H9 (cell line): ENCODE results near the gene GP2. TPM values are rescaled to one million over a fixed set of nuclear protein-coding genes. Genes with fewer than 3 reads are reported as not detected.

ENCODE experiments used
- DNase-seq: peaks from one replicate; pipeline ENCODE4 v3.0.0-alpha.2; 2017
- H2AFZ ChIP-seq: one replicate; pipeline ENCODE4 v1.6.1; 2013; ENCODE audit warnings: mild to moderate bottlenecking, low read length, control low read depth, moderate library complexity
- H2AK5ac ChIP-seq: 2 replicates; pipeline ENCODE4 v1.6.1; 2013; ENCODE audit warnings: low read length, control low read depth, mixed read lengths; ENCODE audit not compliant: insufficient read length
- H2BK120ac ChIP-seq: one replicate; pipeline ENCODE4 v1.6.1; 2013; ENCODE audit warnings: low read depth, mild to moderate bottlenecking, low read length, control low read depth, inconsistent platforms; ENCODE audit not compliant: poor library complexity, severe bottlenecking
- H2BK12ac ChIP-seq: 2 replicates; pipeline ENCODE4 v1.6.1; 2013; ENCODE audit warnings: low read length, control low read depth, mixed read lengths, low read depth; ENCODE audit not compliant: insufficient read length
- H2BK15ac ChIP-seq: 2 replicates; pipeline ENCODE4 v1.6.1; 2013; ENCODE audit warnings: low read depth, low read length, control low read depth
- H2BK20ac ChIP-seq: one replicate; pipeline ENCODE4 v1.6.1; 2013; ENCODE audit warnings: low read depth, mild to moderate bottlenecking, low read length, control low read depth, inconsistent platforms; ENCODE audit not compliant: poor library complexity, severe bottlenecking
- H2BK5ac ChIP-seq: 2 replicates; pipeline ENCODE4 v1.6.1; 2013; ENCODE audit warnings: low read length, control low read depth, mixed read lengths; ENCODE audit not compliant: insufficient read length
- H3K14ac ChIP-seq: 2 replicates; pipeline ENCODE4 v1.6.1; 2013; ENCODE audit warnings: low read length, control low read depth; ENCODE audit not compliant: insufficient read depth
- H3K18ac ChIP-seq: 2 replicates; pipeline ENCODE4 v1.6.1; 2013; ENCODE audit warnings: low read depth, mild to moderate bottlenecking, mixed read lengths, low read length, control low read depth; ENCODE audit not compliant: insufficient read length
- H3K23ac ChIP-seq: 2 replicates; pipeline ENCODE4 v1.6.1; 2013; ENCODE audit warnings: low read length, control low read depth, mixed read lengths, low read depth; ENCODE audit not compliant: insufficient read length
- H3K23me2 ChIP-seq: 2 replicates; pipeline ENCODE4 v1.6.1; 2013; ENCODE audit warnings: low read depth, mild to moderate bottlenecking, mixed read lengths, low read length, control low read depth; ENCODE audit not compliant: insufficient read length, poor library complexity, severe bottlenecking
- H3K27ac ChIP-seq: 2 replicates; pipeline ENCODE4 v1.5.1; 2013; ENCODE audit warnings: low read length, control low read depth, mixed read lengths, low read depth; ENCODE audit not compliant: insufficient read length
- H3K27me3 ChIP-seq: 2 replicates; pipeline ENCODE4 v1.6.1; 2013; ENCODE audit warnings: low read length, control low read depth, inconsistent platforms; ENCODE audit not compliant: insufficient read depth
- H3K4ac ChIP-seq: 2 replicates; pipeline ENCODE4 v1.6.1; 2013; ENCODE audit warnings: low read depth, mild to moderate bottlenecking, control low read depth, inconsistent platforms, low read length, moderate library complexity
- H3K4me1 ChIP-seq: 2 replicates; pipeline ENCODE4 v1.6.1; 2013; ENCODE audit warnings: low read length, control low read depth, inconsistent platforms; ENCODE audit not compliant: insufficient read depth
- H3K4me2 ChIP-seq: 2 replicates; pipeline ENCODE4 v1.6.1; 2013; ENCODE audit warnings: low read length, control low read depth, mixed read lengths; ENCODE audit not compliant: insufficient read length, insufficient read depth
- H3K56ac ChIP-seq: 2 replicates; pipeline ENCODE4 v1.6.1; 2013; ENCODE audit warnings: low read depth, mild to moderate bottlenecking, mixed read lengths, low read length, control low read depth; ENCODE audit not compliant: insufficient read length
- H3K79me1 ChIP-seq: 2 replicates; pipeline ENCODE4 v1.6.1; 2013; ENCODE audit warnings: low read depth, mild to moderate bottlenecking, moderate library complexity, low read length, control low read depth, inconsistent platforms; ENCODE audit not compliant: insufficient read depth, poor library complexity, severe bottlenecking
- H3K79me2 ChIP-seq: 2 replicates; pipeline ENCODE4 v1.6.1; 2013; ENCODE audit warnings: low read length, control low read depth, inconsistent platforms; ENCODE audit not compliant: insufficient read depth
- H3K9ac ChIP-seq: 2 replicates; pipeline ENCODE4 v1.6.1; 2013; ENCODE audit warnings: low read length, control low read depth, mixed read lengths; ENCODE audit not compliant: insufficient read length; ENCODE audit errors: extremely low read depth
- H3K9me3 ChIP-seq: one replicate; pipeline ENCODE4 v1.6.1; 2013; ENCODE audit warnings: low read depth, low read length, inconsistent platforms; ENCODE audit not compliant: control insufficient read depth
- H3T11ph ChIP-seq: one replicate; pipeline ENCODE4 v1.6.1; 2013; ENCODE audit warnings: mild to moderate bottlenecking, low read length, control low read depth, inconsistent platforms
- H4K20me1 ChIP-seq: one replicate; pipeline ENCODE4 v1.6.1; 2013; ENCODE audit not compliant: control insufficient read depth, insufficient read length, insufficient read depth
- H4K5ac ChIP-seq: 2 replicates; pipeline ENCODE4 v1.6.1; 2013; ENCODE audit warnings: low read depth, mild to moderate bottlenecking, mixed read lengths, low read length, control low read depth; ENCODE audit not compliant: insufficient read length
- H4K8ac ChIP-seq: replicated peaks from 2 replicates; pipeline ENCODE4 v1.6.1; 2013; ENCODE audit warnings: low read length, control low read depth, mixed read lengths, low read depth; ENCODE audit not compliant: insufficient read length
- H4K91ac ChIP-seq: 2 replicates; pipeline ENCODE4 v1.6.1; 2013; ENCODE audit warnings: low read depth, mild to moderate bottlenecking, moderate library complexity, mixed read lengths, low read length, control low read depth; ENCODE audit not compliant: insufficient read length
- H3K27ac Mint-ChIP-seq, 3 experiments: 2 replicates in 2 of 3; 3 replicates in 1 of 3; pipeline ENCODE4 v1.8.0; 2020 to 2021; ENCODE audit warnings: mixed read lengths in 3 of 3, mild to moderate bottlenecking in 1 of 3, moderate library complexity in 1 of 3
- H3K27me3 Mint-ChIP-seq: 2 replicates; pipeline ENCODE4 v1.8.0; 2021; ENCODE audit warnings: low read depth, mild to moderate bottlenecking, moderate library complexity, mixed read lengths
- H3K36me3 Mint-ChIP-seq, 3 experiments: 2 replicates in 2 of 3; 3 replicates in 1 of 3; pipeline ENCODE4 v1.8.0; 2020 to 2021; ENCODE audit warnings: low read depth in 3 of 3, mixed read lengths in 3 of 3; ENCODE audit not compliant: insufficient read depth in 1 of 3
- H3K4me1 Mint-ChIP-seq, 2 experiments: 2 replicates each; pipeline ENCODE4 v1.8.0; 2020; ENCODE audit warnings: mixed read lengths in 2 of 2
- H3K4me3 Mint-ChIP-seq, 2 experiments: 2 replicates in 1 of 2; 3 replicates in 1 of 2; pipeline ENCODE4 v1.8.0; 2020 to 2021; ENCODE audit warnings: mild to moderate bottlenecking in 2 of 2, mixed read lengths in 2 of 2, moderate library complexity in 1 of 2
- H3K9me3 Mint-ChIP-seq, 2 experiments: 2 replicates in 1 of 2; 3 replicates in 1 of 2; pipeline ENCODE4 v1.8.0; 2020; ENCODE audit warnings: mild to moderate bottlenecking in 2 of 2, mixed read lengths in 2 of 2, moderate library complexity in 1 of 2
- CTCF ChIP-seq: fragments of 200-600 bp; sonication (generic); conservative IDR thresholded peaks from 3 replicates; pipeline ENCODE4 v1.8.0; 2021; ENCODE audit warnings: antibody characterized with exemption, mild to moderate bottlenecking
- WGBS: extraction: QIAGEN DNeasy Blood & Tissue Kit; methylation state at CpG from one replicate; pipeline ENCODE4 v1.1.7; 2013; ENCODE audit warnings: missing lambda C conversion rate, low lambda C conversion rate, mixed read lengths; ENCODE audit not compliant: insufficient read length; ENCODE audit errors: extremely low coverage; 5-methylcytosine and 5-hydroxymethylcytosine counted together
- total RNA-seq: library from RNA; stranded (reverse); gene quantifications from 2 replicates; pipeline ENCODE4 v1.2.1, GENCODE V29; 2021

GP2 gene
- total RNA-seq, 1 experiment from 2014 or later = not detected

GRCh38 chr16:20300312-20301097 lies 26.8 kb downstream of the GP2 start:
- H4K20me1 ChIP-seq = no peaks in the 10 kb centered on the region
- H3K4me1 ChIP-seq = no peaks in the 10 kb centered on the region
- H3T11ph ChIP-seq = no peak overlapping the region
- no peaks in the 10 kb centered on the region for H3K27me3 ChIP-seq
- H3K56ac ChIP-seq = no peak overlapping the region
- no peak overlapping the region for H2AK5ac ChIP-seq
- H3K79me1 ChIP-seq = no peaks in the 10 kb centered on the region
- H4K8ac ChIP-seq = no peak overlapping the region
- H3K14ac ChIP-seq = no peak overlapping the region
- H2BK15ac ChIP-seq = no peak overlapping the region
- H2BK20ac ChIP-seq = no peak overlapping the region
- no peak overlapping the region for H3K18ac ChIP-seq
- no peak overlapping the region for H4K91ac ChIP-seq
- no peak overlapping the region for H3K23ac ChIP-seq
- Mint-ChIP-seq H3K4me1 (peaks cover 4% of the 10 kb centered on the region in 2 experiments; a peak in 2 of 4 replicates), H3K27me3 (peaks cover 3% of the 10 kb centered on the region; the same call in 1 of the 2 replicates), H3K36me3 (no peaks in the 10 kb centered on the region), H3K27ac (no peak overlapping the region), H3K9me3 (no peaks in the 10 kb centered on the region), H3K4me3 (no peak overlapping the region)
- H3K9me3 ChIP-seq = no peaks in the 10 kb centered on the region
- peak; percentile 92 for TF ChIP-seq CTCF
- no peak overlapping the region for H2AFZ ChIP-seq
- no peaks in the 10 kb centered on the region for H3K23me2 ChIP-seq
- DNase-seq = peak; percentile 77
- no peak overlapping the region for H3K4me2 ChIP-seq
- H3K79me2 ChIP-seq = no peaks in the 10 kb centered on the region
- no peak overlapping the region for H3K9ac ChIP-seq
- no peak overlapping the region for H2BK120ac ChIP-seq
- WGBS = no CpG with 5 or more reads among the region's 16 CpGs
- no peak overlapping the region for H2BK12ac ChIP-seq
- H4K5ac ChIP-seq = no peak overlapping the region
- no peak overlapping the region for H2BK5ac ChIP-seq
- no peak overlapping the region for H3K27ac ChIP-seq
- H3K4ac ChIP-seq = no peak overlapping the region
